OCI-LY3 (cell line): ENCODE data around the gene TSPAN8.

ENCODE experiments used
- H2AFZ ChIP-seq: fragments of 200-600, 300-600 bp; shearing (Covaris generic); 2 replicates; pipeline ENCODE4 v1.6.0; 2014; ENCODE audit warnings: antibody characterized with exemption, low read depth, low read length
- H3K27ac ChIP-seq: fragments of 200-600, 300-600 bp; sonication (generic); 2 replicates; pipeline ENCODE4 v1.5.1; 2014; ENCODE audit warnings: mild to moderate bottlenecking, low read length, moderate library complexity, mixed read lengths
- H3K27me3 ChIP-seq: fragments of 200-600, 300-600 bp; sonication (generic); 2 replicates; pipeline ENCODE4 v1.6.1; 2014; ENCODE audit warnings: low read depth, low read length, mixed read lengths
- H3K36me3 ChIP-seq: fragments of 200-600, 300-600 bp; sonication (generic); replicated peaks from 2 replicates; pipeline ENCODE3; 2014; ENCODE audit warnings: low read depth, low read length, mixed read lengths
- H3K4me1 ChIP-seq: fragments of 300-600, 200-600 bp; sonication (generic); 2 replicates; pipeline ENCODE4 v1.6.1; 2014; ENCODE audit warnings: low read length, mixed read lengths
- H3K4me2 ChIP-seq: fragments of 200-600, 300-600 bp; sonication (generic); 2 replicates; pipeline ENCODE4 v1.6.1; 2014; ENCODE audit warnings: low read length, mixed read lengths
- H3K4me3 ChIP-seq: fragments of 300-600, 200-600 bp; sonication (generic); 2 replicates; pipeline ENCODE4 v1.5.1; 2014; ENCODE audit warnings: antibody characterized with exemption, mild to moderate bottlenecking, low read length, moderate library complexity
- H3K79me2 ChIP-seq: fragments of 300-600, 200-600 bp; shearing (Covaris generic); 2 replicates; pipeline ENCODE4 v1.6.1; 2014; ENCODE audit warnings: mild to moderate bottlenecking, low read length, mixed read lengths
- H3K9ac ChIP-seq: fragments of 300-600, 200-600 bp; shearing (Covaris generic); 2 replicates; pipeline ENCODE4 v1.6.0; 2014; ENCODE audit warnings: mild to moderate bottlenecking, low read length, moderate library complexity
- H3K9me3 ChIP-seq: fragments of 200-600, 300-600 bp; shearing (Covaris generic); 2 replicates; pipeline ENCODE4 v1.6.1; 2014; ENCODE audit warnings: low read length, mixed read lengths; ENCODE audit not compliant: insufficient read depth
- H4K20me1 ChIP-seq: fragments of 200-600, 300-600 bp; sonication (generic); 2 replicates; pipeline ENCODE4 v1.6.1; 2016; ENCODE audit warnings: low read length, mixed read lengths; ENCODE audit not compliant: insufficient read depth
- CTCF ChIP-seq: fragments of 200-600, 300-600 bp; sonication (generic); IDR thresholded peaks from 2 replicates; pipeline ENCODE4 v1.5.1; 2014; ENCODE audit warnings: antibody characterized with exemption, low read length, low read depth
- EZH2phosphoT487 ChIP-seq: fragments of 200-600 bp; shearing (Covaris generic); IDR thresholded peaks from 2 replicates; pipeline ENCODE4 v1.6.1; 2018; ENCODE audit warnings: antibody characterized with exemption, mixed run types, low read depth

Gene TSPAN8

GRCh38 chr12:71195338-71195896 lies 37.6 kb upstream of the TSPAN8 start:
- no peak overlapping the region for H3K9ac ChIP-seq
- no peak overlapping the region for H3K4me3 ChIP-seq
- no peak for TF ChIP-seq CTCF
- TF ChIP-seq EZH2phosphoT487, result no peak
- H3K4me1 ChIP-seq, result no peaks in the 10 kb centered on the region
- no peak overlapping the region for H3K4me2 ChIP-seq
- H2AFZ ChIP-seq, result no peak overlapping the region
- no peaks in the 10 kb centered on the region for H3K27me3 ChIP-seq
- no peak overlapping the region for H3K27ac ChIP-seq
- no peaks in the 10 kb centered on the region for H3K9me3 ChIP-seq
- no peaks in the 10 kb centered on the region for H3K79me2 ChIP-seq
- H4K20me1 ChIP-seq, result no peaks in the 10 kb centered on the region
- no peaks in the 10 kb centered on the region for H3K36me3 ChIP-seq

GRCh38 chr12:71194657-71195056 lies 36.9 kb upstream of the TSPAN8 start:
- no peak overlapping the region for H2AFZ ChIP-seq
- H3K9ac ChIP-seq, result no peak overlapping the region
- no peaks in the 10 kb centered on the region for H3K79me2 ChIP-seq
- no peaks in the 10 kb centered on the region for H4K20me1 ChIP-seq
- H3K36me3 ChIP-seq, result no peaks in the 10 kb centered on the region
- H3K4me2 ChIP-seq, result no peak overlapping the region
- H3K4me3 ChIP-seq, result no peak overlapping the region
- H3K4me1 ChIP-seq, result no peaks in the 10 kb centered on the region
- H3K9me3 ChIP-seq, result no peaks in the 10 kb centered on the region
- H3K27ac ChIP-seq, result no peak overlapping the region
- TF ChIP-seq EZH2phosphoT487 (no peak), CTCF (no peak)
- H3K27me3 ChIP-seq, result no peaks in the 10 kb centered on the region

- Histone ChIP-seq H3K9ac (no peak overlapping the region), H2AFZ (no peak overlapping the region), H3K9me3 (no peaks in the 10 kb centered on the region), H3K27me3 (no peaks in the 10 kb centered on the region), H3K36me3 (no peaks in the 10 kb centered on the region), H3K4me3 (no peak overlapping the region), H3K27ac (no peak overlapping the region), H3K79me2 (no peaks in the 10 kb centered on the region), H3K4me1 (no peaks in the 10 kb centered on the region), H4K20me1 (no peaks in the 10 kb centered on the region), H3K4me2 (no peak overlapping the region)
- no peak for TF ChIP-seq CTCF
- no peak for TF ChIP-seq EZH2phosphoT487
Observed at GRCh38 chr12:71193041-71193440, 35.2 kb upstream of the TSPAN8 start.

GRCh38 chr12:71191509-71192196 lies 33.9 kb upstream of the TSPAN8 start:
- Histone ChIP-seq H3K27me3 (no peaks in the 10 kb centered on the region), H3K9me3 (no peaks in the 10 kb centered on the region), H4K20me1 (no peaks in the 10 kb centered on the region), H3K79me2 (no peaks in the 10 kb centered on the region), H3K36me3 (no peaks in the 10 kb centered on the region), H3K4me2 (no peak overlapping the region), H3K27ac (no peak overlapping the region), H3K9ac (no peak overlapping the region), H3K4me3 (no peak overlapping the region), H2AFZ (no peak overlapping the region), H3K4me1 (no peaks in the 10 kb centered on the region)
- no peak for TF ChIP-seq CTCF
- no peak for TF ChIP-seq EZH2phosphoT487
